GM23338 (cell line): ENCODE measurements around the gene RNF187. TPM values are rescaled to one million over a fixed set of nuclear protein-coding genes. Genes with fewer than 3 reads are reported as not detected.

ENCODE experiments used
- ATAC-seq: fragments of 200-7000 bp; cut with Tn5 transposase; 3 replicates; pipeline ENCODE4 v1.9.1; 2020
- DNase-seq: peaks from one replicate; pipeline ENCODE4 v3.0.0-alpha.2; 2015; ENCODE audit warnings: low spot score
- H2AFZ ChIP-seq: fragments of 200-600 bp; sonication (generic); 2 replicates; pipeline ENCODE4 v1.8.0; 2016; ENCODE audit warnings: antibody characterized with exemption, mild to moderate bottlenecking, moderate library complexity
- H3F3A ChIP-seq: fragments of 200-600 bp; sonication (generic); replicated peaks from 2 replicates; pipeline ENCODE4 v1.8.0; 2017; ENCODE audit warnings: antibody characterized with exemption, mixed run types, low read depth
- H3K27ac ChIP-seq: fragments of 200-600 bp; sonication (generic); 2 replicates; pipeline ENCODE4 v1.6.1; 2016; ENCODE audit warnings: low read depth
- H3K27me3 ChIP-seq: fragments of 200-600 bp; sonication (generic); 2 replicates; pipeline ENCODE4 v1.8.0; 2016; ENCODE audit warnings: mild to moderate bottlenecking, mixed run types, moderate library complexity; ENCODE audit not compliant: insufficient read depth
- H3K36me3 ChIP-seq: fragments of 200-600 bp; sonication (generic); 2 replicates; pipeline ENCODE4 v1.8.0; 2016; ENCODE audit warnings: mild to moderate bottlenecking; ENCODE audit not compliant: insufficient read depth
- H3K4me1 ChIP-seq: fragments of 200-600 bp; sonication (generic); 2 replicates; pipeline ENCODE4 v1.8.0; 2016; ENCODE audit warnings: mild to moderate bottlenecking, moderate library complexity; ENCODE audit not compliant: insufficient read depth
- H3K4me2 ChIP-seq: fragments of 200-600 bp; sonication (generic); 2 replicates; pipeline ENCODE4 v1.7.1; 2017; ENCODE audit warnings: mixed run types
- H3K4me3 ChIP-seq: fragments of 200-600 bp; sonication (generic); 2 replicates; pipeline ENCODE4 v1.6.1; 2016; ENCODE audit warnings: mixed run types
- H3K79me2 ChIP-seq: fragments of 200-600 bp; sonication (generic); replicated peaks from 2 replicates; pipeline ENCODE4 v1.8.0; 2017; ENCODE audit warnings: mild to moderate bottlenecking; ENCODE audit not compliant: insufficient read depth
- H3K9me2 ChIP-seq: fragments of 200-600 bp; sonication (generic); 2 replicates; pipeline ENCODE4 v1.8.0; 2017; ENCODE audit not compliant: insufficient read depth
- H4K20me1 ChIP-seq: fragments of 200-600 bp; sonication (generic); replicated peaks from 2 replicates; pipeline ENCODE4 v1.8.0; 2017; ENCODE audit warnings: mild to moderate bottlenecking; ENCODE audit not compliant: insufficient read depth
- H3K27ac Mint-ChIP-seq: 2 replicates; pipeline ENCODE4 v1.8.0; 2020; ENCODE audit warnings: inconsistent platforms, mild to moderate bottlenecking, moderate library complexity, mixed read lengths
- H3K27me3 Mint-ChIP-seq: 3 replicates; pipeline ENCODE4 v1.8.0; 2022; ENCODE audit warnings: low read depth, mild to moderate bottlenecking, moderate library complexity, mixed read lengths, inconsistent platforms; ENCODE audit not compliant: insufficient read depth, poor library complexity
- H3K36me3 Mint-ChIP-seq: 3 replicates; pipeline ENCODE4 v1.8.0; 2021; ENCODE audit warnings: low read depth, mild to moderate bottlenecking, inconsistent platforms, moderate library complexity, mixed read lengths
- H3K4me1 Mint-ChIP-seq: 3 replicates; pipeline ENCODE4 v1.8.0; 2020; ENCODE audit warnings: mild to moderate bottlenecking, inconsistent platforms, mixed read lengths
- H3K4me3 Mint-ChIP-seq: 3 replicates; pipeline ENCODE4 v1.8.0; 2021; ENCODE audit warnings: moderate library complexity, mild to moderate bottlenecking, inconsistent platforms, mixed read lengths
- H3K9me3 Mint-ChIP-seq: 3 replicates; pipeline ENCODE4 v1.8.0; 2020; ENCODE audit warnings: moderate library complexity, mild to moderate bottlenecking, inconsistent platforms, mixed read lengths
- EZH2 ChIP-seq: fragments of 200-600 bp; sonication (generic); IDR thresholded peaks from one replicate; pipeline ENCODE4 v1.8.0; 2017; ENCODE audit warnings: antibody characterized with exemption, mild to moderate bottlenecking, low read depth; ENCODE audit not compliant: unreplicated experiment
- EZH2phosphoT487 ChIP-seq: fragments of 200-600 bp; sonication (generic); IDR thresholded peaks from one replicate; pipeline ENCODE4 v1.8.1; 2018; ENCODE audit warnings: antibody characterized with exemption; ENCODE audit not compliant: unreplicated experiment
- JUNB ChIP-seq: IDR thresholded peaks from one replicate; pipeline ENCODE4 v1.6.1; 2016; ENCODE audit warnings: antibody characterized with exemption; ENCODE audit not compliant: unreplicated experiment
- polyA plus RNA-seq: library from polyadenylated mRNA; unstranded; fragments of >200 nt; fragmentation: Nextera tagmentation; extraction: Ambion mirVana; gene quantifications from 2 replicates; pipeline ENCODE4 v1.2.1, GENCODE V29; 2016
- total RNA-seq: library from RNA; depleted of rRNA; stranded (reverse); fragments of >200 nt; shearing (Covaris generic); gene quantifications from 2 replicates; pipeline ENCODE4 v1.2.3, GENCODE V29; 2014
- TF ChIP-seq, protein P1 (sequence below): fragments of 250-450 bp; sonication (Bioruptor Pico); IDR thresholded peaks from 2 replicates; pipeline ENCODE4 v1.5.0; 2020; ENCODE audit warnings: mild to moderate bottlenecking, moderate library complexity

The RNF187 gene
- total and polyA plus RNA-seq, 2 experiments from 2014 or later, result 24.8 to 55.3 TPM

DNA sequence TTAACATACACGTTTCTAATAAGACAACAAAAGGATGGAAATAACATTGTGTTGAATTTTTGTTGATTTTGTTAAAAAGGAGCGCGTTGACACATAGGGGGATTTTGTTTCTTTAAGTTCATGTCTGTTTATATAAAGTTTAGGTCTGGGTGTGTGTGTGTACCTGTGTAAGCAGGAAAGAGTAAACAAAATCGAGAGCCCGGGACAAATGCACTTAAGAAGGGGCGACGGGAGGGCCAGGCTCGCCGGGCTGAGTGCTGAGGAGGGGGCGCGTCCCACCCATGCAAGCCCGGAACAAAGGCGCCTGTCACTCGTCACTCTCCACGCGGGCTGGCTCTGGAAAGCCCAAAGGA lies 41.7 kb upstream of the RNF187 start (continued):
- TF ChIP-seq, protein P1, sequence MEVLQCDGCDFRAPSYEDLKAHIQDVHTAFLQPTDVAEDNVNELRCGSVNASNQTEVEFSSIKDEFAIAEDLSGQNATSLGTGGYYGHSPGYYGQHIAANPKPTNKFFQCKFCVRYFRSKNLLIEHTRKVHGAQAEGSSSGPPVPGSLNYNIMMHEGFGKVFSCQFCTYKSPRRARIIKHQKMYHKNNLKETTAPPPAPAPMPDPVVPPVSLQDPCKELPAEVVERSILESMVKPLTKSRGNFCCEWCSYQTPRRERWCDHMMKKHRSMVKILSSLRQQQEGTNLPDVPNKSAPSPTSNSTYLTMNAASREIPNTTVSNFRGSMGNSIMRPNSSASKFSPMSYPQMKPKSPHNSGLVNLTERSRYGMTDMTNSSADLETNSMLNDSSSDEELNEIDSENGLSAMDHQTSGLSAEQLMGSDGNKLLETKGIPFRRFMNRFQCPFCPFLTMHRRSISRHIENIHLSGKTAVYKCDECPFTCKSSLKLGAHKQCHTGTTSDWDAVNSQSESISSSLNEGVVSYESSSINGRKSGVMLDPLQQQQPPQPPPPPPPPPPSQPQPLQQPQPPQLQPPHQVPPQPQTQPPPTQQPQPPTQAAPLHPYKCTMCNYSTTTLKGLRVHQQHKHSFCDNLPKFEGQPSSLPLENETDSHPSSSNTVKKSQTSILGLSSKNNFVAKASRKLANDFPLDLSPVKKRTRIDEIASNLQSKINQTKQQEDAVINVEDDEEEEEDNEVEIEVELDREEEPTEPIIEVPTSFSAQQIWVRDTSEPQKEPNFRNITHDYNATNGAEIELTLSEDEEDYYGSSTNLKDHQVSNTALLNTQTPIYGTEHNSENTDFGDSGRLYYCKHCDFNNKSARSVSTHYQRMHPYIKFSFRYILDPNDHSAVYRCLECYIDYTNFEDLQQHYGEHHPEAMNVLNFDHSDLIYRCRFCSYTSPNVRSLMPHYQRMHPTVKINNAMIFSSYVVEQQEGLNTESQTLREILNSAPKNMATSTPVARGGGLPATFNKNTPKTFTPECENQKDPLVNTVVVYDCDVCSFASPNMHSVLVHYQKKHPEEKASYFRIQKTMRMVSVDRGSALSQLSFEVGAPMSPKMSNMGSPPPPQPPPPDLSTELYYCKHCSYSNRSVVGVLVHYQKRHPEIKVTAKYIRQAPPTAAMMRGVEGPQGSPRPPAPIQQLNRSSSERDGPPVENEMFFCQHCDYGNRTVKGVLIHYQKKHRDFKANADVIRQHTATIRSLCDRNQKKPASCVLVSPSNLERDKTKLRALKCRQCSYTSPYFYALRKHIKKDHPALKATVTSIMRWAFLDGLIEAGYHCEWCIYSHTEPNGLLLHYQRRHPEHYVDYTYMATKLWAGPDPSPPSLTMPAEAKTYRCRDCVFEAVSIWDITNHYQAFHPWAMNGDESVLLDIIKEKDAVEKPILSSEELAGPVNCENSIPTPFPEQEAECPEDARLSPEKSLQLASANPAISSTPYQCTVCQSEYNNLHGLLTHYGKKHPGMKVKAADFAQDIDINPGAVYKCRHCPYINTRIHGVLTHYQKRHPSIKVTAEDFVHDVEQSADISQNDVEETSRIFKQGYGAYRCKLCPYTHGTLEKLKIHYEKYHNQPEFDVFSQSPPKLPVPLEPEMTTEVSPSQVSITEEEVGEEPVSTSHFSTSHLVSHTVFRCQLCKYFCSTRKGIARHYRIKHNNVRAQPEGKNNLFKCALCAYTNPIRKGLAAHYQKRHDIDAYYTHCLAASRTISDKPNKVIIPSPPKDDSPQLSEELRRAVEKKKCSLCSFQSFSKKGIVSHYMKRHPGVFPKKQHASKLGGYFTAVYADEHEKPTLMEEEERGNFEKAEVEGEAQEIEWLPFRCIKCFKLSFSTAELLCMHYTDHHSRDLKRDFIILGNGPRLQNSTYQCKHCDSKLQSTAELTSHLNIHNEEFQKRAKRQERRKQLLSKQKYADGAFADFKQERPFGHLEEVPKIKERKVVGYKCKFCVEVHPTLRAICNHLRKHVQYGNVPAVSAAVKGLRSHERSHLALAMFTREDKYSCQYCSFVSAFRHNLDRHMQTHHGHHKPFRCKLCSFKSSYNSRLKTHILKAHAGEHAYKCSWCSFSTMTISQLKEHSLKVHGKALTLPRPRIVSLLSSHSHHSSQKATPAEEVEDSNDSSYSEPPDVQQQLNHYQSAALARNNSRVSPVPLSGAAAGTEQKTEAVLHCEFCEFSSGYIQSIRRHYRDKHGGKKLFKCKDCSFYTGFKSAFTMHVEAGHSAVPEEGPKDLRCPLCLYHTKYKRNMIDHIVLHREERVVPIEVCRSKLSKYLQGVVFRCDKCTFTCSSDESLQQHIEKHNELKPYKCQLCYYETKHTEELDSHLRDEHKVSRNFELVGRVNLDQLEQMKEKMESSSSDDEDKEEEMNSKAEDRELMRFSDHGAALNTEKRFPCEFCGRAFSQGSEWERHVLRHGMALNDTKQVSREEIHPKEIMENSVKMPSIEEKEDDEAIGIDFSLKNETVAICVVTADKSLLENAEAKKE (CRISPR knock-in tag), result no peak
- TF ChIP-seq EZH2 (no peak), EZH2phosphoT487 (no peak), JUNB (no peak)

DNA sequence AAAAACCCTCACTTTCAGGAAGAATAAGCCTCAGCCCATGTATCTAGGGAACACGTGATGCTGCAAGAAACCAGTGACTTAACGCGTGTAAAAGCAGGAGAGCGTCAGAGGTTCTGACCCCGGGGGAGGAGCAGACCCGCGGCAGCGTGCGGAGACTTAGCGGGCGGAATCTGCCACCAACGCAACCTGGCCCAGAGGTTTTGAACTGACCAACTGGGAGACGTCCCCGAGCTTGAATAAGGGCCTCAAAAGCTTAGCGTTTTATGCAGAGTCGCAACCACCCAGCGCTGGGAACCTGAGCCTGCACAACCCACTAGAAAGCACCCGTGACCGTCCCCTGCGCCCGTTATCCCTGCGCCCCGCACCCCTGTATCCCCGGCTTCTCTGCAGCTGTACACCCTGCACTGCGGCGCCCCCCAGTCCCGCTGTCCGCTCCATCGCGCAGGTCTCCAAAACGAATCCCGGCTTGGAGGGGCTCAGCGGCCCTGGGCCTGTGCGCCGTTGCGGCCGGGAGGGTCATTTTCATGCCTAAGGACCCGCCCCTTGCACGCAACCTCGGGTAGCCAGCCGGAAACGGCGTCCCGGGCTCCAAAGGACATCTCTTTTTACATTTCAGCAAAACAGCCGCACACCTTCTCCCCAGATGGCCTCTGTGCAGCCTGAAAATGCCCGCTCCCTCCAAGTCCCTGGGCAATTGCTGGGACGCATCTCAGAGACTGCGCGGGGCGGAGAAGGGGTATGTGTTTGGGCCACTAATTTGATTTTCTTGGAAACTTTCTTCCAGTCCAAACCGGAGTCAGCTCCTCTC lies 41.1 kb upstream of the RNF187 start:
- Histone ChIP-seq H3K4me3 (peak overlapping the region; percentile 75), H4K20me1 (0 out of 2 replicates have a peak, but pooled peaks cover 3% of the 10 kb centered on the region), H3K9me2 (0 out of 2 replicates have a peak, but pooled peaks cover 6% of the 10 kb centered on the region), H2AFZ (peak overlapping the region; percentile 91), H3K4me1 (peaks cover 12% of the 10 kb centered on the region; the same call in 1 of the 2 replicates), H3K79me2 (no peaks in the 10 kb centered on the region), H3K27me3 (peaks cover 88% of the 10 kb centered on the region), H3K36me3 (no peaks in the 10 kb centered on the region), H3K27ac (no peak overlapping the region), H3F3A (no peaks in the 10 kb centered on the region; the same call in none of the 2 replicates), H3K4me2 (peak overlapping the region; percentile 92)
- H3K9me3 Mint-ChIP-seq, result no peaks in the 10 kb centered on the region
- ATAC-seq (peak; percentile 73), DNase-seq (peak; percentile 80)
- H3K27me3 Mint-ChIP-seq, result peaks cover 55% of the 10 kb centered on the region
- peak overlapping the region; percentile 77 for H3K4me3 Mint-ChIP-seq
- H3K36me3 Mint-ChIP-seq, result no peaks in the 10 kb centered on the region
- H3K4me1 Mint-ChIP-seq, result peaks cover 15% of the 10 kb centered on the region; the same call in 2 of the 3 replicates
- no peak overlapping the region for H3K27ac Mint-ChIP-seq
- peak; percentile 73 for TF ChIP-seq EZH2
- TF ChIP-seq JUNB, result no peak
